Mesothelial cell of epicardium (in vitro differentiated cells): ENCODE data around the gene CEP170B. TPM values are rescaled to one million over a fixed set of nuclear protein-coding genes. Genes with fewer than 3 reads are reported as not detected.
"Not testable (repeated sequence)": the region's sequence is repeated elsewhere in the genome, so short reads cannot be mapped to it uniquely, and the experiment has no call there.

Experiments used
- DNase-seq, 2 experiments: peaks; one replicate each; pipeline ENCODE4 v3.0.0; 2021; ENCODE audit warnings: low spot score in 2 of 2; ENCODE audit not compliant: unreplicated experiment in 2 of 2
- H3K27ac Mint-ChIP-seq: 2 replicates; pipeline ENCODE4 v1.8.0; 2021; ENCODE audit warnings: mixed read lengths
- H3K27me3 Mint-ChIP-seq: 2 replicates; pipeline ENCODE4 v1.8.0; 2021; ENCODE audit warnings: low read depth, mixed read lengths
- H3K36me3 Mint-ChIP-seq: 2 replicates; pipeline ENCODE4 v1.8.0; 2021; ENCODE audit warnings: mixed read lengths
- H3K4me1 Mint-ChIP-seq: 2 replicates; pipeline ENCODE4 v1.8.0; 2021; ENCODE audit warnings: mixed read lengths
- H3K4me3 Mint-ChIP-seq: 2 replicates; pipeline ENCODE4 v1.8.0; 2021; ENCODE audit warnings: mild to moderate bottlenecking, moderate library complexity, mixed read lengths
- H3K9me3 Mint-ChIP-seq: 2 replicates; pipeline ENCODE4 v1.8.0; 2021; ENCODE audit warnings: mixed read lengths
- total RNA-seq: library from RNA; stranded (reverse); gene quantifications from 3 replicates; pipeline ENCODE4 v1.2.1, GENCODE V29; 2021
- TF ChIP-seq, protein P1 (sequence below): fragments of 200-600 bp; sonication (generic); IDR thresholded peaks from one replicate; pipeline ENCODE4 v1.5.0; 2021; ENCODE audit warnings: antibody characterized with exemption; ENCODE audit not compliant: unreplicated experiment

The CEP170B gene
- total RNA-seq, 1 donor from 2014 or later = 29.2 TPM

DNA sequence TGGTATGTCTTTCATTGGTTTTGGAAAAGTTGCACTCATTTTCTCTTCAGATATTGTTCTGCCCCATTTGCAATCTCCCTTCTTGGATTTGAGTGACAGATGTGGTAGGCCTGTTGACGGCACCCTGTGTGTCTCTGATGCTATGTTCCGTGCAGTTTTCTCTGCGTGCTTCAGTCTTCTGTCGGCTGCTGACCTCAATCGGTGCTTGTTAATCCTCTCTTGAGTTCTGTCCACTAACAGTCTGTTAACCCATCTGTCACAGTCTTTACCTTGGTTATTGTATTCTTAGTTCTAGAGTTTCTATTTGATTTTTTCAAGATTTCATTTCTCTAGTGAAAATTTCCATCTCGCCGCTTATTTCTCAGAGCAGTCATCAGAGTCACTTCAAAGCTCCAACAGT, 38.9 kb downstream of the CEP170B start:
- Mint-ChIP-seq H3K4me1 (peaks cover 5% of the 10 kb centered on the region), H3K9me3 (peaks cover 17% of the 10 kb centered on the region), H3K27ac (no peak overlapping the region), H3K27me3 (peaks cover 63% of the 10 kb centered on the region), H3K36me3 (peaks cover 8% of the 10 kb centered on the region), H3K4me3 (no peak overlapping the region)
- TF ChIP-seq, protein P1, sequence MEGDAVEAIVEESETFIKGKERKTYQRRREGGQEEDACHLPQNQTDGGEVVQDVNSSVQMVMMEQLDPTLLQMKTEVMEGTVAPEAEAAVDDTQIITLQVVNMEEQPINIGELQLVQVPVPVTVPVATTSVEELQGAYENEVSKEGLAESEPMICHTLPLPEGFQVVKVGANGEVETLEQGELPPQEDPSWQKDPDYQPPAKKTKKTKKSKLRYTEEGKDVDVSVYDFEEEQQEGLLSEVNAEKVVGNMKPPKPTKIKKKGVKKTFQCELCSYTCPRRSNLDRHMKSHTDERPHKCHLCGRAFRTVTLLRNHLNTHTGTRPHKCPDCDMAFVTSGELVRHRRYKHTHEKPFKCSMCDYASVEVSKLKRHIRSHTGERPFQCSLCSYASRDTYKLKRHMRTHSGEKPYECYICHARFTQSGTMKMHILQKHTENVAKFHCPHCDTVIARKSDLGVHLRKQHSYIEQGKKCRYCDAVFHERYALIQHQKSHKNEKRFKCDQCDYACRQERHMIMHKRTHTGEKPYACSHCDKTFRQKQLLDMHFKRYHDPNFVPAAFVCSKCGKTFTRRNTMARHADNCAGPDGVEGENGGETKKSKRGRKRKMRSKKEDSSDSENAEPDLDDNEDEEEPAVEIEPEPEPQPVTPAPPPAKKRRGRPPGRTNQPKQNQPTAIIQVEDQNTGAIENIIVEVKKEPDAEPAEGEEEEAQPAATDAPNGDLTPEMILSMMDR = no peak
- no peak for DNase-seq

DNA sequence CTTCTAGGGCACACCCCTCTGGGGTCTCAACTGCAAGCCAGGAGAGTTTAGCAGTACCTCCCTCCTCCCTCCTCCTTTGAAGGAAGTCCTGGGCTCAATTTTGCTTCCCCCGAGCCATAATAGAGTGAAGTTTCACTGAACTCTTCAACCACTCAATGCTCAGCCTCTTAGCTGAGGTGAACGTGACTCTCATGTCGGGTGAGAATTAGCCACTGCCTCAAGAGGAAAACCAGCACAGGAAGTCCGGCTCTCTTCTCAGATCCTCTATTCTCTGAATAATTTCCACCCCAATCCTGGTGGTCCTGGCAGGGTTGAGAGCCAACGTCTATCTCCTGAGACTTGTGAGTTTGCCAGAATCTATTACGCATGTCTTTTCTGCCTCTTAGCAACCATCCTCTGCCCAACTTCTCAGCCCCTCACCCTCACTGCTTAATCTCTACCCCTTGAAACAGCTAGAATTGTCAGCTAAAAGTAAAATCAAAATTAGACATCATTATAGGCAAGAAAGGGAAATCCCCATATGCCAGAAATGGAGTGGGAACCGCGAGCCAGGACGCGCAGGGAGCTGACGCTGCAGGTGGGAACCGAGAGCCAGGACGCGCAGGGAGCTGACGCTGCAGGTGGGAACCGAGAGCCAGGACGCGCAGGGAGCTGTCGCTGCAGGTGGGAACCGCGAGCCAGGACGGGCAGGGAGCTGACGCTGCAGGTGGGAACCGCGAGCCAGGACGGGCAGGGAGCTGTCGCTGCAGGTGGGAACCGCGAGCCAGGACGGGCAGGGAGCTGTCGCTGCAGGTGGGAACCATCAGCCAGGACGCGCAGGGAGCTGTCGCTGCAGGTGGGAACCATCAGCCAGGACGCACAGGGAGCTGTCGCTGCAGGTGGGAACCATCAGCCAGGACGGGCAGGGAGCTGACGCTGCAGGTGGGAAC, 39.8 kb downstream of the CEP170B start:
- not testable (repeated sequence) for H3K27ac Mint-ChIP-seq, H3K36me3 Mint-ChIP-seq, DNase-seq, H3K4me3 Mint-ChIP-seq, H3K4me1 Mint-ChIP-seq
- Mint-ChIP-seq H3K27me3 (peaks cover 63% of the 10 kb centered on the region), H3K9me3 (peaks cover 17% of the 10 kb centered on the region)

DNA sequence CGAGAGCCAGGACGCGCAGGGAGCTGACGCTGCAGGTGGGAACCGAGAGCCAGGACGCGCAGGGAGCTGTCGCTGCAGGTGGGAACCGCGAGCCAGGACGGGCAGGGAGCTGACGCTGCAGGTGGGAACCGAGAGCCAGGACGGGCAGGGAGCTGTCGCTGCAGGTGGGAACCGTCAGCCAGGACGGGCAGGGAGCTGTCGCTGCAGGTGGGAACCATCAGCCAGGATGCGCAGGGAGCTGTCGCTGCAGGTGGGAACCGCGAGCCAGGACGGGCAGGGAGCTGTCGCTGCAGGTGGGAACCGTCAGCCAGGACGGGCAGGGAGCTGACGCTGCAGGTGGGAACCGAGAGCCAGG, 40.5 kb downstream of the CEP170B start:
- Mint-ChIP-seq H3K27me3 (peaks cover 61% of the 10 kb centered on the region), H3K9me3 (peaks cover 17% of the 10 kb centered on the region)
- H3K36me3 Mint-ChIP-seq, H3K4me3 Mint-ChIP-seq, DNase-seq, H3K4me1 Mint-ChIP-seq, H3K27ac Mint-ChIP-seq: not testable (repeated sequence)

DNA sequence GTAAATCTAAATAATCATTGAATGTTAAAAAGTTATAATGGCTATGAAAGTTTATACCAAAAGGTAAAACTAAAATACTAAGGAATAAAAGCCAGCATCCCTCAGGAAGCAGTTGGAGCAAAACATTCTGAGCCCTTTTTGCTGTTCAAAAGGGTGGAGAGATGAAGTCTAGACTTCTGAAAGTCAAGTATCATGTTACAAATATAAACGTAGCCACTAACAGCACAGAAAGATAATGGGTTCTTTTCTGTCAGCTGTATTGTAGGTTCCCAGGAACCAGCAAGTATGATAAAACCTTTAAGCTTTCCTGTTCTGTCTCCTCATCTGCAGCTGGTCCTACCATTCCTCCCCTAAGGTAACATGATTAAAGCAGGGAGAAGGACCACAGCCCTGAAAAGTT, 43.2 kb downstream of the CEP170B start:
- Mint-ChIP-seq H3K27me3 (peaks cover 58% of the 10 kb centered on the region), H3K27ac (no peak overlapping the region), H3K9me3 (peaks cover 28% of the 10 kb centered on the region), H3K4me1 (peaks cover 5% of the 10 kb centered on the region), H3K4me3 (no peak overlapping the region), H3K36me3 (peaks cover 6% of the 10 kb centered on the region)
- TF ChIP-seq, protein P1 = no peak
- no peak for DNase-seq

DNA sequence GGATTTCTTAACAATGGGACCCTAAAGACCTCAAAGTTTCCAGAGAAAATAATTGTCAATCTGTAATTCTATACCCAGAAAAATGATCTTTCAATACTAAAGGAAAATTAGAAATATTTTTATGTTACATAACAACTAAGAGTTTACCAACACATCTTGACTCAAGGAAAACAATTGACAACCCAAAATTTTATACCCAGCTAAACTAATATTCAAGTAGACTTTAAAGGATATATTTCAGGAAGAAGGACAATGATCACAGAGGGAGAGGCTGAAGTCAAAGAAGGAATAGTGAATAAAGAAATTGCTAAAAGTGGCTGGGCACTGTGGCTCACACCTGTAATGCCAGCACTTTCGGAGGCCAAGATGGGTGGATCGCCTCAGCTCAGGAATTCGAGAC, 47.0 kb downstream of the CEP170B start:
- Mint-ChIP-seq H3K36me3 (no peaks in the 10 kb centered on the region), H3K9me3 (peaks cover 20% of the 10 kb centered on the region), H3K27ac (no peak overlapping the region), H3K27me3 (peaks cover 59% of the 10 kb centered on the region), H3K4me1 (peaks cover 5% of the 10 kb centered on the region), H3K4me3 (no peak overlapping the region)
- DNase-seq = no peak
- TF ChIP-seq, protein P1 = no peak

DNA sequence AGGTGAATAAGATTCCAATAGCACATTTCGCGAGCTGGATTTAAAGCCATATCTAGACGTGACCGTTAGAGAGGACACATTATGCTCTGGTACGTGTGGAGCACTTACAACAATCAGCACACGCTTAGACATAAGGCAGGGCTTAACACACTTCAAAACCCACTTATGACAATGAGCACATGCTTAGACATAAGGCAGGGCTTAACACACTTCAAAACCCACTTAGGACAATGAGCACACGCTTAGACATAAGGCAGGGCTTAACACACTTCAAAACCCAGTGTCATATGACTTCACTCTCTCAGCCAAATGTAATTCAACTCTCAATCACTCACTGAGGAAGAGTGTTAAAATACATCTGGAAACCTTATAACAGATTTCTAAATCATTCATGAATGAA, 48.4 kb downstream of the CEP170B start:
- DNase-seq = no peak
- H3K27ac Mint-ChIP-seq = no peak overlapping the region
- peaks cover 45% of the 10 kb centered on the region for H3K27me3 Mint-ChIP-seq
- no peak overlapping the region for H3K4me3 Mint-ChIP-seq
- no peaks in the 10 kb centered on the region for H3K36me3 Mint-ChIP-seq
- TF ChIP-seq, protein P1 = no peak
- peaks cover 2% of the 10 kb centered on the region for H3K4me1 Mint-ChIP-seq
- H3K9me3 Mint-ChIP-seq = peaks cover 14% of the 10 kb centered on the region
